HG02763 (cell line): ENCODE data around the gene HEXA.

ENCODE experiments used
- ATAC-seq: cut with Tn5 transposase; IDR thresholded peaks from one replicate; pipeline ENCODE4 v1.9.1; 2021; ENCODE audit warnings: mild to moderate bottlenecking, moderate library complexity; ENCODE audit not compliant: unreplicated experiment

HEXA gene

GRCh38 chr15:72377331-72377730 is 1.5 kb upstream of the HEXA start:
- no peak for ATAC-seq

- ATAC-seq: peak; percentile 46
These were observed 341 bp downstream of the HEXA start for GRCh38 chr15:72375501-72375845.

- no peak for ATAC-seq
These were observed 3.5 kb downstream of the HEXA start for GRCh38 chr15:72372361-72372760.

DNA sequence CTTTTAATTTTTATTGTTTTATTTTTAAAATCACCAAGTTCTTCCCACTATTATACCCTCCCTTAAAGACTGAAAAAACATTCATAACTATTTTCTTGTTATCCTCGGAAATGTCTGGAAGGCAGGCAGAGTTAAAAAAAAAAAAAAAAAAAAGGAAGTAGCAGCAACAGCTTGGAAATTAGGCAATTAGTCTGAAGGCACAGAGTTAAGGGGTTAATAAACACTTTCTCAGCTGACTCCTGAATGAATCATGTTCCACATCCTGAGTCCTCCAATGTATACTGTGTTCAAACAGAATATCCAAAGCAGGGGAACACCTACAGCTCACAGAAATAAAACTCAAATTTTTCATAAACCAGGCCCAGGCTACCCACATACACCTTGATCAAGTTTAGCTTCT is 5.8 kb downstream of the HEXA start:
- ATAC-seq: no peak

- ATAC-seq: no peak
These were observed 6.9 kb downstream of the HEXA start for GRCh38 chr15:72368899-72369298.

GRCh38 chr15:72368325-72368724 is 7.5 kb downstream of the HEXA start:
- no peak for ATAC-seq

GRCh38 chr15:72365844-72366243 is 10.0 kb downstream of the HEXA start:
- ATAC-seq: no peak

- ATAC-seq: no peak
These were observed 14.6 kb downstream of the HEXA start for GRCh38 chr15:72361176-72361575.

GRCh38 chr15:72358650-72359171 is 17.1 kb downstream of the HEXA start:
- peak; percentile 51 for ATAC-seq

DNA sequence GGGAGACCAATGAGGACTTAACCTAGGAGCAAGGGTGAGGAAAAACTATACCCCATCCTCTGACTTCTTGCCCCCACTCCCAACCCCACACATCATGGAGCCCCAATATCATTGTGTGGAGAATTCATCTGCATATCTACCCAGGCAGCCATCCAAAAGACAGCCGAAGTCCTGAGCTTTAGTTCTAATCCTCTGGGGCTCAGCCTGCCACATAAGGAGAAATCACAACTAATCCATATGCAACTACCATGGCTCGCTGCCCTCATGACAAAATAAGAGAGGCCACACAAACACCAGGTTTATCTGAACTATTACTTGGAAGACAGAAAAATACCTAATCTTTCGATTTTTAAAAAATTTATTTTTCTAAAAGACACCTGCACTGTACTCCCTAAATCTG is 17.7 kb downstream of the HEXA start:
- ATAC-seq: no peak

- no peak for ATAC-seq
These were observed 21.3 kb downstream of the HEXA start for GRCh38 chr15:72354496-72354895.

DNA sequence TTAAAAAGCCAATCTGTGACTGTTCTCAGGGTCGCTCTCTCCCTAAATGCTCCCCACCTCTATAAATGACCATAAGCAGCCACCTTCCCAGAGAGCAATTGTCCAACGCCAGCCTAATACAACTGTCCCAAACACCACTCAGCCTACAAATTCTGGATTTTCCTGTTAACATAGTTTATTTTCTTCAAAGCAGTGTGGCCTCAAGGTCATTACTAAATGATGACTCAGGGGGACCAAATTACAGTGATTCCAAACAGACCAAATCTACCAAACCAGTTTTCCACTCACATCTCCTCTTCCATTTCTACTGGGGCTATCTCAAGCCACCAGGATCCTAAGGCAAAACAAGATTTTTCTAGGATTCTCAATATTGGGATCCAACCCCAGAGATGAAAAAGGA is 22.5 kb downstream of the HEXA start:
- ATAC-seq: no peak

DNA sequence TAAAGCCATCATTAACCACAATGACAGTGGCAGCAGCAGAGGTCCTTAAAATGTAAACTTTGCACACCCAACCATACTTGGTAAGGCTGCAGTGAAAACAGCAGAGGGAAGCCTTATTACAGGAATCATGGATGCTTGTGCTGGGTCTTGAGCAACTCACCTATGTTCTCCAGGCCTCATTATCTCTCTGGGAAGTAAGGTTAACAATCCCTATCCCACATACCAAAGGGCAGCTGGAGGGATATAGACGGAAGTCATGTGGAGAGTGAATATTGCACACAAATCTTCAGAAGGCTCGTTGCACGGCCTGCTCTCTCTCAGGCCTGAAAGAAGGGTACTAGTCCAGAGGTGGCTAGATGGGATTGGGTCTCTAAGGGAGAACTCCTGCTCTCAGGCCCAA is 30.0 kb downstream of the HEXA start:
- no peak for ATAC-seq

DNA sequence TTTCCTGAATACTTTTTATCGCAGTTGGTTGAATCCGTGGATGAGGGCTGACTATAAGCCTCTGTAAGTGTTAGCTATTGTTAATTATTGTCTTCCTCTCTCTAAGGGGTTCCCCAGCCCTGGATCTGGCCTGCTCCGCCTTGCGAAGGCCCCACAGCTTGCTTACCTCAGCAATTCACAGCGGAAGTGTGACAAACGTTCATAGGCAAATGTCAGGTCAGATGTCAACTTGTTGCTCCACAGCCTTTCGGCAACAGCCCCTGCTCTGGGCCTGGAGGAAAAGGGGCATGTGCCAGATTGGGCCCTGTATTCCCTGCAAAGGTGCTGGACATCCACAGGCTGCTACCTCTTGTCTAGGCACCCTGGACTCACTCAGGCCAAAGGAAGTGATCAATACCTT is 30.5 kb downstream of the HEXA start:
- no peak for ATAC-seq

DNA sequence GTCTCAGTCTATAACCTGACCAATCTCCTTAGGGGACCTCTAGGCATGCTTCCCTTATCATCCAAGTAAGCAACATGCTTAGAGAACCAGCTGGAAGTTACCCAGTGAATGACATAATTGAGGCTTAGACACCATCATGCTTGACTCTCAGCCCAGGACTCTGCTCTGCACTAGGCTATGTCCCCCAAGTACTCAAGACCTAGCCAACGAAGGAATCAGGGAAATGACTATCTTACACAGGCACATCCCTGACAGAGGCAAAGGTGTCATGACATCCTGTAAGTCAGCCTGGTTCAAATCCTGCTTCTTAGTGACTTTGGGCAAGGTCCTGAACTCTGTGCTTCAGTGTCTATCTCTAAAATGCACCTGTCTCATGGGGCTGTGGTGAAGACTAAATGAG is 31.2 kb downstream of the HEXA start:
- ATAC-seq: no peak

- ATAC-seq: no peak
These were observed 33.4 kb downstream of the HEXA start for GRCh38 chr15:72342385-72342784.

- no peak for ATAC-seq
These were observed 34.5 kb downstream of the HEXA start for GRCh38 chr15:72341361-72341760.

- ATAC-seq: no peak
These were observed 35.4 kb downstream of the HEXA start for GRCh38 chr15:72340366-72340765.

- no peak for ATAC-seq
These were observed 36.0 kb downstream of the HEXA start for GRCh38 chr15:72339777-72340177.

GRCh38 chr15:72338617-72339321 is 37.0 kb downstream of the HEXA start:
- ATAC-seq: no peak

- ATAC-seq: no peak
These were observed 37.7 kb downstream of the HEXA start for GRCh38 chr15:72338148-72338547.

GRCh38 chr15:72334842-72335241 is 41.0 kb downstream of the HEXA start:
- ATAC-seq: no peak

DNA sequence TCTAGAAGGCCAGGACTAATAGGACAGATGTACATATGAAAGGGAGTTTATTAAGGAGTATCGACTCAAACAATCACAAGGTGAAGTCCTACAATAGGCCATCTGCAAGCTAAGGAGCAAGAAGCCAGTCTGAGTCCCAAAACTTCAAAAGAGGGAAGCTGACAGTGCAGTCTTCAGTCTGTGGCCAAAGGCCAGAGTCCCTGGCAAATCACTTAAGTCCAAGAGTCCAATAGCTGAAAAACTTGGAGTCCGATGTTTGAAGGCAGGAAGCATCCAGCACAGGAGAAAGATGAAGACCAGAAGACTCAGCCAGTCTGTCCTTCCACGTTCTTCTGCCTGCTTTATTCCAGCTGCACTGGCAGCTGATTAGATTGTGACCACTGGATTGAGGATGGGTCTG is 44.8 kb downstream of the HEXA start:
- no peak for ATAC-seq
